ENCODE results near the gene KLHL26.

The KLHL26 gene

DNA sequence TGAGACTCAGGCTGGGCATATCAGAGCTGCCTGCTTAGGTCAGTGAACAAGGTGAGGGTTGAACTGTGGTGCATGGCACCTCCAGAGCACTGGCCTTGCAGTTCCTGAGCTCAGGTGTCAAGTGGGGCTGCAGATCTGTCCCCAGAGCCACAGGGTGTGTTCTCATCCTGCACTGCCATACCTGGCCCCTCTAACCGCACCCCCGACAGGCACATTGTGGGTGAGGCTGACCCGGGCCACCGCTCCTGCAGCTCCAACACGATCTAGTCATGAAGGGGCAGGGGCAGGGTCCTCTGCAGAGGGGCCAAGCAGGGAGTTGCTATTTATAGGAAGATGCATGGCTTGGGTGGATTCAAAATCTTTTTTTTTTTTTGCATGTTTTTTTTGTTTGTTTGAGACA is 30.0 kb downstream of the KLHL26 start:
- no peak overlapping the region for H3K4me3 ChIP-seq (ENCODE audit: control insufficient read depth, low read depth, low read length)
- TF ChIP-seq, protein P1, sequence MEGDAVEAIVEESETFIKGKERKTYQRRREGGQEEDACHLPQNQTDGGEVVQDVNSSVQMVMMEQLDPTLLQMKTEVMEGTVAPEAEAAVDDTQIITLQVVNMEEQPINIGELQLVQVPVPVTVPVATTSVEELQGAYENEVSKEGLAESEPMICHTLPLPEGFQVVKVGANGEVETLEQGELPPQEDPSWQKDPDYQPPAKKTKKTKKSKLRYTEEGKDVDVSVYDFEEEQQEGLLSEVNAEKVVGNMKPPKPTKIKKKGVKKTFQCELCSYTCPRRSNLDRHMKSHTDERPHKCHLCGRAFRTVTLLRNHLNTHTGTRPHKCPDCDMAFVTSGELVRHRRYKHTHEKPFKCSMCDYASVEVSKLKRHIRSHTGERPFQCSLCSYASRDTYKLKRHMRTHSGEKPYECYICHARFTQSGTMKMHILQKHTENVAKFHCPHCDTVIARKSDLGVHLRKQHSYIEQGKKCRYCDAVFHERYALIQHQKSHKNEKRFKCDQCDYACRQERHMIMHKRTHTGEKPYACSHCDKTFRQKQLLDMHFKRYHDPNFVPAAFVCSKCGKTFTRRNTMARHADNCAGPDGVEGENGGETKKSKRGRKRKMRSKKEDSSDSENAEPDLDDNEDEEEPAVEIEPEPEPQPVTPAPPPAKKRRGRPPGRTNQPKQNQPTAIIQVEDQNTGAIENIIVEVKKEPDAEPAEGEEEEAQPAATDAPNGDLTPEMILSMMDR (IDR thresholded peaks at IDR 0.05; ENCODE audit: control insufficient read depth, insufficient read depth, low read depth, low read length, missing control alignments): no peak
- DNase-seq (ENCODE audit: low read depth): no peak

DNA sequence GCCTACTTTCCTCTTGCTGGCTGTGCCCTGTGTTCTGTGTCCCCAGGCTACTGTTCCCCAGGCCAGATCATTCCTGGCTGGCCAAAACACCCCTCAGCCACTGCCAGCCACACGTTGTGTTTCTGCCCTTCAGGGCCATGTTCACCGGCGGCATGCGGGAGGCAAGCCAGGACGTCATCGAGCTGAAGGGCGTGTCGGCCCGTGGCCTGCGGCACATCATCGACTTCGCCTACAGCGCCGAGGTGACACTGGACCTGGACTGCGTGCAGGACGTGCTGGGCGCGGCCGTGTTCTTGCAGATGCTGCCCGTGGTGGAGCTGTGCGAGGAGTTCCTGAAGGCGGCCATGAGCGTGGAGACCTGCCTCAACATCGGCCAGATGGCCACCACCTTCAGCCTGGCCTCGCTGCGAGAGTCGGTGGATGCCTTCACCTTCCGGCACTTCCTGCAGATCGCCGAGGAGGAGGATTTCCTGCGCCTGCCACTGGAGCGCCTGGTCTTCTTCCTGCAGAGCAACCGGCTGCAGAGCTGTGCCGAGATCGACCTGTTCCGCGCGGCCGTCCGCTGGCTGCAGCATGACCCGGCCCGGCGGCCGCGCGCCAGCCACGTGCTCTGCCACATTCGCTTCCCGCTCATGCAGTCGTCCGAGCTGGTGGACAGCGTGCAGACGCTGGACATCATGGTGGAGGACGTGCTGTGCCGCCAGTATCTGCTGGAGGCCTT is 30.9 kb downstream of the KLHL26 start:
- no peak for DNase-seq (ENCODE audit: low read depth)
- TF ChIP-seq, protein P1 (IDR thresholded peaks at IDR 0.05; ENCODE audit: control insufficient read depth, insufficient read depth, low read depth, low read length, missing control alignments): no peak
- H3K4me3 ChIP-seq (ENCODE audit: control insufficient read depth, low read depth, low read length): no peak overlapping the region

DNA sequence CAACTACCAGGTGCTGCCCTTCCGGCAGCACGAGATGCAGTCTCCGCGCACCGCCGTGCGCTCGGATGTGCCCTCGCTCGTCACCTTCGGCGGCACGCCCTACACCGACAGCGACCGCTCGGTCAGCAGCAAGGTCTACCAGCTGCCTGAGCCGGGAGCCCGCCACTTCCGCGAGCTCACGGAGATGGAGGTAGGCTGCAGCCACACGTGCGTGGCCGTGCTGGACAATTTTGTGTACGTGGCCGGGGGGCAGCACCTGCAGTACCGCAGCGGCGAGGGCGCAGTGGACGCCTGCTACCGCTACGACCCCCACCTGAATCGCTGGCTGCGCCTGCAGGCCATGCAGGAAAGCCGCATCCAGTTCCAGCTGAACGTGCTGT is 31.4 kb downstream of the KLHL26 start:
- H3K4me3 ChIP-seq (ENCODE audit: control insufficient read depth, low read depth, low read length): no peak overlapping the region
- TF ChIP-seq, protein P1 (IDR thresholded peaks at IDR 0.05; ENCODE audit: control insufficient read depth, insufficient read depth, low read depth, low read length, missing control alignments): no peak
- DNase-seq (ENCODE audit: low read depth): no peak

DNA sequence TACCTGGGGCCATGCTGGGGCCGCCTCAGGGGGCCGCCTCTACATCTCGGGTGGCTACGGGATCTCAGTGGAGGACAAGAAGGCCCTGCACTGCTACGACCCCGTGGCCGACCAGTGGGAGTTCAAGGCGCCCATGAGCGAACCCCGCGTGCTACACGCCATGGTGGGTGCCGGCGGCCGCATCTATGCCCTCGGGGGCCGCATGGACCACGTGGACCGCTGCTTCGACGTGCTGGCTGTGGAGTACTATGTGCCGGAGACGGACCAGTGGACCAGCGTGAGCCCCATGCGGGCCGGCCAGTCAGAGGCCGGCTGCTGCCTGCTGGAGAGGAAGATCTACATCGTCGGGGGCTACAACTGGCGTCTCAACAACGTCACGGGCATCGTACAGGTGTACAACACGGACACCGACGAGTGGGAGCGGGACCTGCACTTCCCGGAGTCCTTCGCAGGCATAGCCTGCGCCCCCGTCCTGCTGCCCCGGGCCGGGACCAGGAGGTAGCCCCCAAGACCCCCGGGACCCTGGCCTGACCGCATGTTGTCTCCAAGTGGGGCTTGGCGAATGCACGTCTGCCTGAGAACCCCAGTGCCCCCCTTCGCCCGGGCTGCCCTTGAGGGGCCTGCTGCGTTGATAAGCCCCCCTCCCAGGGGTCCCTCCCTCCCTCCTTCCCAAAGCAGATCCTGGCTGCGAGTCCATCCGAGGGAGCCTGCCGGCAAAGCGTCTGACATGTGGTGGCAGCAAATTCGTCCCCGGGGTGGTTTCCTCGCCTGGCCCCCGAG is 32.1 kb downstream of the KLHL26 start:
- H3K4me3 ChIP-seq (ENCODE audit: control insufficient read depth, low read depth, low read length): no peak overlapping the region
- no peak for DNase-seq (ENCODE audit: low read depth)
- TF ChIP-seq, protein P1 (IDR thresholded peaks at IDR 0.05; ENCODE audit: control insufficient read depth, insufficient read depth, low read depth, low read length, missing control alignments): no peak

DNA sequence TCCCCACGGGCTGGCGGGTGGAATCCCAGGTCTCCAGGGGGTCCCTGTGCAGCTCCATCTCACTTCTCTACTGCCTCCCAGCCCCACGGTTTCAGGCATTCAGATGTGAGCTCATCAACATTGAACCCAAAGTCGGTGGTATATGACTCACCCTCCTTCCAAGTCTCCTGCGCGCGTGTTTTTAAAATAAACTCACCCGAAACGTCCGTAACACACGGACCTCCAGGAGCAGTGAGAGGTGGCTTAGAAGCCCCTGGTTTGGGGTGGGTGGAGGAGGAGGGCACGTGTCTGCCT is 32.6 kb downstream of the KLHL26 start:
- H3K4me3 ChIP-seq (ENCODE audit: control insufficient read depth, low read depth, low read length): no peak overlapping the region
- TF ChIP-seq, protein P1 (IDR thresholded peaks at IDR 0.05; ENCODE audit: control insufficient read depth, insufficient read depth, low read depth, low read length, missing control alignments): no peak
- DNase-seq (ENCODE audit: low read depth): no peak

DNA sequence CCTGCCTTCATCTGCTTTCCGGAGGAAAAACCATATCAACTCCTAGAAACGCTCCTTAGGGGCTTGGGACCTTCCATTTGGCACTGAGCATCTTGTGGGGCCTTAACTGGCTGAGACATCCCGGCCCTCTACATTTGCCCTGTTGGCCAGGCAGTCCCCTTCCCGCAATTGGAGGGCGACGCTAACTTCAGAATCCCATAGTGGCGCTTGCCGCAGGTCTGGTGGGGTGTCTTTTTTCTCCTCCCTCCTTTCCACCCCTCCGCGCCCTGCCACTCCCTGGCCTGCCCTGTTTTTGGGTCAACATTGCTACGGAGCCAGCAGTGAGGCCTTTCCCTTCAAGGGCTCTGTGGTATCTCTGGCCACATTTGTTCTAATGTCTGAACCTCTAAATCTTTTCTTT is 33.1 kb downstream of the KLHL26 start:
- TF ChIP-seq, protein P1 (IDR thresholded peaks at IDR 0.05; ENCODE audit: control insufficient read depth, insufficient read depth, low read depth, low read length, missing control alignments): no peak
- no peak overlapping the region for H3K4me3 ChIP-seq (ENCODE audit: control insufficient read depth, low read depth, low read length)
- DNase-seq (ENCODE audit: low read depth): no peak
